Astrocyte of the spinal cord (primary cell): Measurements from ENCODE around the gene EREG.
"Not testable (repeated sequence)": the region's sequence is repeated elsewhere in the genome, so short reads cannot be mapped to it uniquely, and the experiment has no call there.

Source experiments
- DNase-seq: peaks from one replicate; pipeline ENCODE4 v3.0.0; 2011; ENCODE audit warnings: low read depth, low spot score
- H3K4me3 ChIP-seq: 2 replicates; pipeline ENCODE4 v1.5.1; 2011; ENCODE audit warnings: low read depth, mild to moderate bottlenecking, low read length, moderate library complexity
- CTCF ChIP-seq: IDR thresholded peaks from 2 replicates; pipeline ENCODE4 v1.5.1; 2012; ENCODE audit warnings: low read depth, mild to moderate bottlenecking, low read length, inconsistent platforms
- in situ Hi-C: cut with HindIII; loops from 2 replicates; pipeline ENCODE4 v1.10.0; 2017; ENCODE audit warnings: low sequenced_read_pairs

The EREG gene

GRCh38 chr4:74391346-74391745 is 26.4 kb downstream of the EREG start:
- no peak for TF ChIP-seq CTCF
- no peak overlapping the region for H3K4me3 ChIP-seq
- no peak for DNase-seq
- in situ Hi-C loops = no loop called here

- H3K4me3 ChIP-seq = no peak overlapping the region
- in situ Hi-C loops = no loop called here
- no peak for DNase-seq
- TF ChIP-seq CTCF = no peak
Observed at GRCh38 chr4:74391890-74392475, 27.0 kb downstream of the EREG start.

GRCh38 chr4:74394476-74395136 is 29.7 kb downstream of the EREG start:
- in situ Hi-C loops = no loop called here
- DNase-seq = peak; percentile 63
- TF ChIP-seq CTCF = no peak
- no peak overlapping the region for H3K4me3 ChIP-seq

GRCh38 chr4:74395633-74396032 is 30.7 kb downstream of the EREG start:
- no peak overlapping the region for H3K4me3 ChIP-seq
- in situ Hi-C loops = no loop called here
- DNase-seq = peak; percentile 50
- no peak for TF ChIP-seq CTCF

GRCh38 chr4:74397748-74398426 is 32.9 kb downstream of the EREG start:
- TF ChIP-seq CTCF = no peak
- no peak for DNase-seq
- H3K4me3 ChIP-seq = no peak overlapping the region
- in situ Hi-C loops = no loop called here

- in situ Hi-C loops, H3K4me3 ChIP-seq, DNase-seq: not testable (repeated sequence)
Observed at GRCh38 chr4:74398894-74399589, 34.1 kb downstream of the EREG start.
